Measurements from ENCODE around the gene IGFBP3. TPM values are rescaled to one million over a fixed set of nuclear protein-coding genes. Genes with fewer than 3 reads are reported as not detected.

IGFBP3 gene
- total and polyA plus RNA-seq, 2 of the 13 experiments (the other 11 are each of a cell fraction or from before 2014, with no cell fraction given) = 57.5 TPM; not detected in 1

- TF ChIP-seq FOXP4 (CRISPR knock-in tag; IDR thresholded peaks at IDR 0.05) = no peak
- no peak for TF ChIP-seq CCAR2 (optimal IDR thresholded peaks at IDR 0.05; ENCODE audit: low read depth, low read length)
- TF ChIP-seq FUBP1 (CRISPR knock-in tag; IDR thresholded peaks at IDR 0.05; ENCODE audit: borderline replicate concordance) = peak; percentile 99
- TF ChIP-seq TERF1 (CRISPR knock-in tag; IDR thresholded peaks at IDR 0.05) = no peak
- no peak for TF ChIP-seq NFAT5 (CRISPR knock-in tag; IDR thresholded peaks at IDR 0.05)
- no peak for TF ChIP-seq GABPA (IDR thresholded peaks at IDR 0.05; ENCODE audit: low read depth, low read length)
- no peak for TF ChIP-seq GABPA (CRISPR knock-in tag; IDR thresholded peaks at IDR 0.05; ENCODE audit: low read depth)
- TF ChIP-seq ZNF17 (CRISPR knock-in tag; IDR thresholded peaks at IDR 0.05) = no peak
- TF ChIP-seq CEBPZ (IDR thresholded peaks at IDR 0.05; ENCODE audit: low read length) = no peak
- TF ChIP-seq ZNF780A (CRISPR knock-in tag; IDR thresholded peaks at IDR 0.05) = no peak
- TF ChIP-seq ZNF510 (CRISPR knock-in tag; IDR thresholded peaks at IDR 0.05; ENCODE audit: low read depth) = no peak
- no peak for TF ChIP-seq MAZ (IDR thresholded peaks at IDR 0.05; ENCODE audit: borderline replicate concordance, low read depth, low read length)
- TF ChIP-seq MAZ (CRISPR knock-in tag; IDR thresholded peaks at IDR 0.05; ENCODE audit: low read depth) = peak; percentile 45; the same call in 1 of the 2 replicates
Observed at GRCh38 chr7:45891462-45892402, 29.3 kb downstream of the IGFBP3 start (continued).

All from HepG2 (cell line).